ENCODE data around the gene DYSF. TPM values are rescaled to one million over a fixed set of nuclear protein-coding genes. Genes with fewer than 3 reads are reported as not detected.

DYSF gene
- total and polyA plus RNA-seq, 2 donors (not counting 3 experiments of a cell fraction or from before 2014, with no cell fraction given), result 50.9 to 152 TPM

GRCh38 chr2:71510196-71510807 is 56.9 kb downstream of the DYSF start:
- H3K36me3 ChIP-seq (ENCODE audit: control insufficient read depth in 2 of 2, extremely low read depth in 1 of 2, insufficient read depth in 2 of 2, low read length in 2 of 2), result peaks cover 0 to 8% of the 10 kb centered on the region in 2 experiments
- no peaks in the 10 kb centered on the region for H3K9me1 ChIP-seq (replicated peaks; ENCODE audit: control insufficient read depth, extremely low read depth, insufficient read depth, low read length)
- BruUV-seq (replicated peaks), result no TSS peak
- dilution Hi-C loops (cut with MboI; ENCODE audit: extremely low pct_ligation_motif_present, low sequenced_read_pairs), result no loop called here
- H4K20me1 ChIP-seq (replicated peaks; ENCODE audit: control insufficient read depth, extremely low read depth, insufficient read depth, low read length), result no peaks in the 10 kb centered on the region
- H3K4me1 ChIP-seq (ENCODE audit: control insufficient read depth, extremely low read depth, insufficient read depth, low read length), result peaks cover 8% of the 10 kb centered on the region
- H3K4me2 ChIP-seq (ENCODE audit: insufficient read depth, low read length), result no peak overlapping the region
- ChIA-PET POLR2A (interaction anchor here (1.0 to 1.3 kb wide), 3 partner anchors 50 to 211 kb away, joined by 3 to 4 read pairs (median 3); no protein-coding TSS in a partner anchor), CTCF (interaction anchor here (0.6 to 15.3 kb wide), 24 partner anchors 11 to 410 kb away, joined by 3 to 670 read pairs (median 5); partner anchors contain the start of genes DYSF and ZNF638)
- peak; percentile 92 for FAIRE-seq
- no peak overlapping the region for H3K27ac ChIP-seq (ENCODE audit: insufficient read depth, low read depth, low read length)
- no peaks in the 10 kb centered on the region for H3K79me2 ChIP-seq (ENCODE audit: control insufficient read depth, insufficient read depth, low read length)
- H3K9ac ChIP-seq (replicated peaks; ENCODE audit: extremely low read depth, insufficient read depth, low read length), result no peak overlapping the region
- TF ChIP-seq MYC (IDR thresholded peaks at IDR 0.05; ENCODE audit: low read depth, low read length), result no peak
- no peak for TF ChIP-seq FOS (IDR thresholded peaks at IDR 0.05; ENCODE audit: borderline replicate concordance, insufficient read depth, low read length)
- no peak for TF ChIP-seq EZH2 (IDR thresholded peaks at IDR 0.05; ENCODE audit: borderline replicate concordance, low read depth, low read length, severe bottlenecking)
- peak; percentile 89 to 90 for TF ChIP-seq CTCF (IDR thresholded peaks at IDR 0.05; ENCODE audit: extremely low read depth in 1 of 2, insufficient read depth in 1 of 2, low read depth in 1 of 2, low read length in 2 of 2)
- no peak for TF ChIP-seq JUN (IDR thresholded peaks at IDR 0.05; ENCODE audit: borderline replicate concordance, insufficient read depth, insufficient read length, low read depth)
- H2AFZ ChIP-seq (ENCODE audit: low read depth, low read length), result no peak overlapping the region
- no peaks in the 10 kb centered on the region for H3K9me3 ChIP-seq (replicated peaks; ENCODE audit: control insufficient read depth, insufficient read depth, low read length)
- no peak overlapping the region for H3K4me3 ChIP-seq (replicated peaks in 1 of 3; ENCODE audit: insufficient read depth in 1 of 3, low read depth in 1 of 3, low read length in 3 of 3)
- peak; percentile 63 for DNase-seq (ENCODE audit: low read depth, low spot score)
- H3K27me3 ChIP-seq (ENCODE audit: control insufficient read depth in 2 of 2, insufficient read depth in 2 of 2, low read length in 2 of 2), result no peaks in the 10 kb centered on the region
- intact Hi-C loops (cut with micrococcal nuclease), result loop anchor here (1.0 to 10.0 kb wide), 4 partner anchors 18 to 211 kb away; no protein-coding TSS in a partner anchor

Data from endothelial cell of umbilical vein (primary cell).